GM21381 (cell line): ENCODE measurements around the gene GMPR2.

Experiments
- ATAC-seq: cut with Tn5 transposase; IDR thresholded peaks from one replicate; pipeline ENCODE4 v1.9.1; 2021; ENCODE audit warnings: mild to moderate bottlenecking, moderate library complexity; ENCODE audit not compliant: unreplicated experiment

Gene GMPR2

GRCh38 chr14:24232645-24233537 lies at the start of gene GMPR2:
Gene GMPR2 (plus strand): TSS chr14:24232929. CDS start chr14:24233254, 325 bp downstream.
- peak; percentile 64 for ATAC-seq

GRCh38 chr14:24183014-24183481 lies 49.7 kb upstream of the GMPR2 start:
- ATAC-seq: no peak

GRCh38 chr14:24184104-24184970 lies 48.4 kb upstream of the GMPR2 start:
- no peak for ATAC-seq

GRCh38 chr14:24185026-24185425 lies 47.7 kb upstream of the GMPR2 start:
- ATAC-seq: no peak

GRCh38 chr14:24185741-24186140 lies 47.0 kb upstream of the GMPR2 start:
- no peak for ATAC-seq

GRCh38 chr14:24186831-24187538 lies 45.7 kb upstream of the GMPR2 start:
- no peak for ATAC-seq

GRCh38 chr14:24187539-24187915 lies 45.2 kb upstream of the GMPR2 start:
- ATAC-seq: no peak

GRCh38 chr14:24188251-24189058 lies 44.3 kb upstream of the GMPR2 start, which contains the start of gene IPO4:
Gene IPO4 (minus strand): TSS chr14:24188816. CDS start chr14:24188787, 29 bp downstream.
- ATAC-seq: peak; percentile 88

- no peak for ATAC-seq
Measured at GRCh38 chr14:24189059-24189375, 43.7 kb upstream of the GMPR2 start.

- no peak for ATAC-seq
Measured at GRCh38 chr14:24189460-24189859, 43.3 kb upstream of the GMPR2 start.

GRCh38 chr14:24190416-24190815 lies 42.3 kb upstream of the GMPR2 start:
- ATAC-seq: no peak

- no peak for ATAC-seq
Measured at GRCh38 chr14:24192933-24193332, 39.8 kb upstream of the GMPR2 start.

- ATAC-seq: no peak
Measured at GRCh38 chr14:24194186-24194872, 38.4 kb upstream of the GMPR2 start.

- ATAC-seq: no peak
Measured at GRCh38 chr14:24194873-24195185, 37.9 kb upstream of the GMPR2 start.

- ATAC-seq: peak; percentile 85
Measured at GRCh38 chr14:24195186-24196070, 37.3 kb upstream of the GMPR2 start, which contains the start of gene TM9SF1. Gene TM9SF1 (minus strand): TSS chr14:24195441. CDS start chr14:24195019, 422 bp downstream.

- peak; percentile 19 for ATAC-seq
Measured at GRCh38 chr14:24196071-24197055, 36.4 kb upstream of the GMPR2 start.

GRCh38 chr14:24197056-24197450 lies 35.7 kb upstream of the GMPR2 start:
- ATAC-seq: no peak
